NCI-H2029 (cell line): ENCODE measurements around the gene ANKS4B.
"Not testable (repeated sequence)": the region's sequence is repeated elsewhere in the genome, so short reads cannot be mapped to it uniquely, and the experiment has no call there.

ENCODE experiments used
- DNase-seq: peaks from one replicate; lab custom pipeline; 2025; lab: John Stamatoyannopoulos, UW

Gene ANKS4B

DNA sequence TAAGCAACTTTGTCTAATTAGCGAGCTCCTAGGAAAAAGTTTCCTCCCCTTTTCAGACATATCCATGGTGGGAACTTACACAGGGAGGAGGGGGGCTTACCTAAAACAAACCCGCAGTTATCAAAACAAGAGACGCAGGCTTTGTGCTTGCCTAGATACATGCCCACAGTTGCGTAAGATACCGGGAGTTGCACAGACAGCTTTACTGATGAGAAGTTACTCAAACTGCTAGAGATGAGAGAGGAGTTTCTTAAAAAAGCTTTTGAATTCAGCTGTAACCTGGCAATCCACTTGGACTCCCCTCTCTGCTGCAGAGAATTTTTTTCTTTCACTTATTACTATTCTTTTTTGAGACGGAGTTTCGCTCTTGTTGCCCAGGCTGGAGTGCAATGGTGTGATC, 15.3 kb upstream of the ANKS4B start:
- DNase-seq = no peak

- no peak for DNase-seq
These were observed 13.9 kb upstream of the ANKS4B start for GRCh38 chr16:21219551-21219950.

DNA sequence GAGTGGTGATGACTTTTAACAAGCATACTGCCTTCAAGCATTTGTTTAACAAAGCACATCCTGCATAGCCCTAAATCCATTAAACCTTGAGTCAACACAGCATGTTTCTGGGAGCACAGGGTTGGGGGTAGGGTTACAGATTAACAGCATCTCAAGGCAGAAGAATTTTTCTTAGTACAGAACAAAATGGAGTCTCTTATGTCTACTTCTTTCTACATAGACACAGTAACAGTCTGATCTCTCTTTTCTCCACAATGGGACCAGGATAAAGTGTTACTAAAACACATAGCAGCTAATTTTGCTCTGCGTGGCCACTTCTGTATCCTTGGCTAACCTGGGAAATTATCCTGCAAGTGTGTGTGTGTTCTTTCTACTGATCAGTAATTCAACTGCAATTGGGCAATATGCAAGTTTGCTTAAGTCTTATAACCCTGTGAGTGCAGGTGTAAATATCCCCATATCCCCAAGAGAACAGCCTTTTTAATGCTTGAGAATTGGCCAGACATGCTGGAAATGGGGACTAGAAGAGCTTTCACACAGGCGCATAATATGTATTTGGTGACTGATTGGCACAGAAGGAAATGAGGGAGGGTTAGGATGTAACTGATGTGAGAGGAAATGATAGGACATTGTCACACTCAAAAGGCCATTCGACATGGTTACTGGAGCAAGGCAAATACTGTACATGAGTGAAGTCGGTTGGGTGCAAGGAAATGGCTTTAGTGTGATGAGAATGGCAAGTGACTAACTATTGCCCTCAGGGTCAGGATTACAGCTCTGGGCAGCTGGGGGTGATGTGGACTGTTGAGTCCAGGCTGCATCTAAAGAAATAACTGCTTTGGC, 10.8 kb upstream of the ANKS4B start:
- DNase-seq = peak; percentile 61

DNA sequence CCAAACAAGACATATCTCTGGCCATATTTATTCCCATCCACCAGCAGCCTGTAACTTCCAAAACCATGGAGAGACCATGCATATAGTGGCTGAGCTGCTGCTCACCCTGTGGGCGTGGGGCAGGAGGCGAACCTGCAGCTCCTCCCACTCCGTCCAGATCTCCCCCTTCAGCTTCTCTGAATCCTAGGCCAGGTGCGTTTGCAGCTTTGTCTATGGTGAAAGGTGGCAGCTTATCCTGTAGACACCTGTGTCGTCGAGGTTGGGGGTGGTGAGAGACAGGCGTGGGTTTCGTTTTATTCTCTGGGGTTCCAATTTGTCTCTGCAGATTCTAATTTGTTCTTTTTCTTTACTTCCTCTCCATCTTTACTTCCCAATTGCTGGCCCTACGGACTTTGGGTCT, 9.7 kb upstream of the ANKS4B start:
- DNase-seq = no peak

- no peak for DNase-seq
These were observed 8.7 kb upstream of the ANKS4B start for GRCh38 chr16:21224800-21225199.

- no peak for DNase-seq
These were observed 6.8 kb upstream of the ANKS4B start for GRCh38 chr16:21226749-21227148.

DNA sequence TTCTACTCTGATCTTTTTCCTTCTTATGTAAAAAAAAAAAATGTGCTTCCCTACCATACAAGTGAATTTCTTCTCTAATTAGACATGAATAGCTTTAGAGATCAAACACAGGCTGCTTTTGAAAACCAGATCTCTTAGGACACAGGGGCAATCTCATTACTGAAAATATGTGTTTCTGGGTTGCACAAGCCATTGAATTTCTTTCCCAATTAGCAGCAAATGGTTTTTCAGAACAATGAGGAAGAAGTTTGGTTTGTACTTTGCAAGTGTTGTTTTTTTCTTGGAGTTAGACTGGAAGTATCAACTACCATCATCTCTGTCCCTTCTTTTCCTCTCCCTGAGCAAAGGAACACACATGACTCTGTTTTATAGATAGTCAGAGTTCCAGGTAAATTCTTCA, 5.6 kb upstream of the ANKS4B start:
- DNase-seq = no peak

GRCh38 chr16:21228361-21228872, 5.1 kb upstream of the ANKS4B start:
- no peak for DNase-seq

DNA sequence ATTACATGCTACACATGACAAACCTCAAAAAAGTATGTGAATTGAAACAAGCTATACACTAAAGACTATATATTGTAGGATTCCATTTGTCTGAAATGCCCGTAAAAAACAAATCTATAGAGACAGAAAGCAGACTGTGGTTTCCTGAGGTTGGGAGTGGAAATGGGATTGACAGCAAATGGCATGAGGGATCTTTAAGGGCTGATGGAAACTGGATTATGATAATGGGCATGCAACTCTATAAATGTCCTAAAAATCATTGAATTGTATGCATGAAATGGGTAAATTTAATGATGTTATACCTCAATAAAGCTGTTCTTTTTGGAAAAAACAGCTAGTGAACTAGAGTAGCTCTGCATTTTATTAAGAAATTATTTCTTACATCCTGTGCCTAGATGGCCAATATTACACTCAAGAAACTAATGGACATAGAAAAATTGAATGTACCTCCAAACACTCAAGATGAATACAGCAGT, 416 bp upstream of the ANKS4B start:
- DNase-seq = no peak

DNA sequence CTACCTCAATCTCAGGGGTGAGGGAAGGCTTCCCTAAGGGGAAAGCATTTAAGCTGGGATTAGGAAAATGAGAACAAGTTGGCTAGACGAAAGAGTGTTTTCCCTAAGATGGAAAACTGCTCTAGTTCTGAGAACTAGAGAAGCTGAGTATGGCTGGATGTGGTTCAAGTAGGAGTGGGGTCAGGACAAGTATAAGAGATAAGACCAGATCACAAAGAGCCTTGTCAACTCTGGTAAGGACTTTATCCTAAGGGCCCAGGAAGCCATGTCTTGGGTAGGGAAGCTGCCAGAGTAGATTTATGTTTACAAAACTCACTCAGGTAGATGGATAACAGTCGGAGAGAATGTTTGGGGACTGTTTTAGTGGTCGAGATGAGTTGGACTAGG, 1.7 kb downstream of the ANKS4B start:
- no peak for DNase-seq

GRCh38 chr16:21236831-21237230, 3.3 kb downstream of the ANKS4B start:
- no peak for DNase-seq

- no peak for DNase-seq
These were observed 6.1 kb downstream of the ANKS4B start for GRCh38 chr16:21239646-21240045.

GRCh38 chr16:21242756-21243155, 9.3 kb downstream of the ANKS4B start:
- no peak for DNase-seq

- no peak for DNase-seq
These were observed 11.2 kb downstream of the ANKS4B start for GRCh38 chr16:21244518-21245215.

- DNase-seq = not testable (repeated sequence)
These were observed 14.7 kb downstream of the ANKS4B start for GRCh38 chr16:21248179-21248578.

DNA sequence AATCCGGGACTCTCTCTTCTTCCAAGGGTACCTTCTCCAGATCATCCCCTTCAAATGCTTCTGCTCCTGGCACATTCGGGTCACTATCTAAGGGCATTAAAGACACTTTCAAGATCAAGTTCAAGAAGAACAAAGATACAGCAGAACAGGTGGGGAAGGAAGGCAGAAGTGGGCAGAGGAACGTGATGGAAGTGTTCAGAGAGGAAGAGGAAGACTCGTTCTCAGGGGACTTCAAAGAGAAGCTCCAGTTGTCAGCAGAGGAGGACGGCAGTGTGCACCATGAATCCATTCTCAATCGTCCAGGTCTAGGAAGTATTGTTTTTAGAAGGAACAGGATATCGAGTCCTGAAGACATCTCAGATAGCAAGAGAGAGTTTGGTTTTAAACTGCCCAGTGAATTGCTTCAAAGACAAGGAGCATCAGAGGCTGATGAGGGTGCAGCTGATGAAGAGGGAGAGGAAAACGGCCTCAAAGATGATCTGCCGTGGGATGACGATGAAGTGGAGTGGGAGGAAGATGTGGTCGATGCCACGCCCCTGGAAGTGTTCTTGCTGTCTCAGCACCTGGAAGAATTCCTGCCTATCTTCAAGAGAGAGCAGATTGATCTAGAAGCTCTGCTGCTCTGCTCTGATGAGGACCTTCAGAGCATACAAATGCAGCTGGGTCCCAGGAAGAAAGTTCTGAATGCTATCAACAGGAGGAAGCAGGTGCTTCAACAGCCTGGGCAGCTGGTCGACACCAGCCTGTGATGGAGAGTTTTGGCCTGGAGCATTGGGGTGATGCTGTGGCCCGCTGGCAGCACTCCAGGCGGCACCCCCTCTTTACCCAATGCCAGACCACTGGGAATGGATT, 16.8 kb downstream of the ANKS4B start:
- DNase-seq = no peak

GRCh38 chr16:21253470-21253869, 20.0 kb downstream of the ANKS4B start:
- no peak for DNase-seq

DNA sequence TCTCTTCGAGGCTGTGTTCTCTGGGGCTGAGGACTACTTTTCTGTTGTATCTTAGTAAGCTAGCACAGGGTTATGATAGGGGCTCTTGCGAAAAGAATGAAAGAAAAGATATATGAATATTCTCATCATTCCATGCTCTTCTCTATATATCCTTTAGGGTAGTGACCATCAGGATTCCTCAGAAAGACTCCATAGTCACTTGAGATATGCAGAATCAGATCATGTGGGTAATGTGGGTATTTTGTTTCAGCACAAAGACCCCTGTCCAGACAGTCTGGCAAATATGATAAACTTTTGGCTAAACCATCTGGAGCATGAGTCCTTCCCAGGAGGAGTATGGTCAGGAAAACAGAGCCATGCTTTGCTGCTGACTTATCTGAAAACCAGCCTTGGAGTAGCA, 23.1 kb downstream of the ANKS4B start:
- DNase-seq = no peak

DNA sequence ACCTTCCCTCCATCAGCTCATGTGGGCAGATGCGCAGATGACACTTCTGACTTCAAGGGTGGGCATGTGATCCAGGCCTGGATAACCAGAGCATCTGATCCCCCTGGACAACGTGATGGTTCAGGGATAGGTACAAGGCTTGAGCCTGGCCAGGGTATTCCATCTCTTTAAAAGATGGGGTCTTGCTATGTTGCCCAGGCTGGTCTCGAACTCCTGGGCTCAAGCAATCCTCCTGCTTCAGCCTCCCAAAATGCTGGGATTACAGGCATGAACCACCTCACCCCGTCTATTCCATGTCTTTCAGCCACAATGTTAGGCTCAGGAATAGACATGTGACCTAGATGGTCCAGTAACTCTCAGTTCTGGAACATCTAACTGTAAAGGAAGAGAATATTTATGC, 23.8 kb downstream of the ANKS4B start:
- DNase-seq = no peak

DNA sequence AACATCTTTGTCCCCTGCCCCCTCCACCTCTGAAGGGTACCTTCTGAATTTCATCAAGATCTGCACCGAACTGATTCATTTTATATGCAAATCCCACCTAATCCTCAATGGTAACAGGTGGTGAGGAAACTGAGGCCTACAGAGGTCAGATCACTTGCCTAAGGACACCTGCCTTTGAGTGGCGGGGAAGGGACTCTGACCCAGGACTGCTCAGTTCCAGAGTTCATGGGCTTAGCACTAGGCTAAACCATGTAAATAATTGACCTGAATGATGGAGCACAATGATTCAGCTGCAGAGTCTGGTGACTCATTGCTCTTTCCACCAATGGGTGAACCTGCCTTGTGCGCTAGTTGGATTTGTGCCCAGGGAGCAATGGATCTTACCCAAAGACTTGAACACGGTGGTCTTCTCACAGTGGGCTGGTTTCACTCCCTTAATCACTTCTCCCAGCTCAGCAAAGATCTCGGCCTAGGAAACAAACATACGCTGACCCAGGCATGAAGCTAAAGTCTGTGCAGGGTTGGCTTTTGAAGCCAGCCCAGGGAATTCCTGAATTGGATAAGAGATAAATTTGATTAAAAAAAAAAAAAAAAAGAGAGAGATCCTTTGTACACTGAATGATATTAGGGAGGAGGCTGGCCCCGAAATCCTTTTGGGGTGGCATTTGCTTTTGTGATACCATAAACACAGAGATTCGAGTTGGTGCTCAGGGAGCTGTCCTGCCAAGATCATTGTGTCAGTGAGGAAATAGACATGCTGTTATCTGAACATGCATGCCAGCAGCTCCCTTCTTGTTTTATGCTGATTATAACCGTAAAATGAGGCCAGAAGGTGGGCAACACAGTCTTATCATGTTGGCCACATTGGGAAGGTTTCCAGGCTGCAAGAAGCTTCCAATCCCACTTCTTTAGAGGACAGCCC, 27.6 kb downstream of the ANKS4B start:
- DNase-seq = peak; percentile 21
